Activated CD8-positive, alpha-beta memory T cell treated with anti-CD3 and anti-CD28 coated beads, Interleukin-2, amount 50 U/mL, for 24 hours (primary cell): Measurements from ENCODE around the gene CWC15.
"Not testable (repeated sequence)": the region's sequence is repeated elsewhere in the genome, so short reads cannot be mapped to it uniquely, and the experiment has no call there.

ENCODE experiments used
- DNase-seq: peaks from one replicate; pipeline ENCODE4 v3.0.0-alpha.2; 2020; ENCODE audit errors: extremely low read depth

CWC15 gene

DNA sequence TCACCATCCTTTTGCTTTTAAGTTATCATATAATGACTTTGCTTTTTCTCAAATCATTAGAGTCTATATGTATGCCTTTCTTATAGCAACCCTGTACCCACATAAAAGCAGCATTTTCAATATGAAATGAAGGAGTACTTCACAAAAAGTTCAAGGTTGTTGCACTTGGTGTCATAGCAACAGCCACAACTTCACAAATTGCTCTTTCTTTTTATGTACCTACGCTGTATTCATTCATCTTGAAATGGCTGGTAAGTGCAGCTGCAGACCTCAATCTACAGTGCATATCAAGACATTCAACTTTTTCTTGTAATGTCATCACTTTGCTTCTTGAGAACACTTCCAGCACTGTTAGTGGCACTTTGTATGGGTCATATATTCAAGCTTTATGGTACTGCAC is 18.6 kb downstream of the CWC15 start:
- no peak for DNase-seq

DNA sequence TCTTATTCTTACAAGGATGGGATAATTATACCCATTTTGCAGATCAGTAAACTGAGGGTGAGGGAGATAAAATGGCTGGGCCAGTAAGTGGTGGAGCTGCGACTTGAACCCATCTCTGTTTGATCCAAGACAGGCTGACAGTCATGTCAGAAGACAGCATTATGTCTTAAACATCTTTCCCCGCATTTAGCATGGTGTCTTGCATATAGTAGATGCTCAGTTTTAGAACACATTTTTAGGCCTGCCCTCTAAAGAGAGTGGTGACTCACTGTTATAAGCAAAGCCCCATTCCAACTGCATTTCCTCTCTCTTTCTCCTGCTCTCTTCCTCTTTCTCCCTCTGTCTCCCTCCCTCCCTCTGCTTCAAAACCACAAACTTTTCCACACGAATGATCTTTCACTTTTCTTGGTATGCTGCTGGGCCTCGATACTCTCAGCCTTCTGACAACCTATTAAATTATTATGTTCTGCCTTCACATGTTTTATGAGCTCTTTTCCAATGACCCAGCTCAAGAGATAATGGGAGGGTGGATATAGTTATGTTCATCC is 25.2 kb downstream of the CWC15 start:
- DNase-seq, result no peak

DNA sequence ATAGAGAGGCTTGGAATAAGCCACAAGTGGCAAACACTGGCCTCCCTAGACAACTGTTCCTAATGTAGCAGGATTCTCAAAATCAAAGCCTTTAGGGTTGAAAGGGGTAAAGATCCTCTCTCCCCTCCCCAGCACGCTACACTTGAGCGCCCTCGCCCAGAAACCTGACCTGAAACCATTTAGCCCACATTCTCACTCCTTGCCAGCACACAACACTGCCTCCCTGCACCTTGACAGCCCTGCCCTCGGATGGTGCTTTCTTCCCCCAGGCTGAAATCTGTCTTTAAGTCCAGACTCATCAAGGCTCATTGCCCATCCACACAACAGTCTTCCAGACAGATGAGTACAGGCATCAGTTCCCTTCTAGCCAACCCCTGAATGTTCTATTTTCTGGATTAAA is 26.5 kb downstream of the CWC15 start:
- no peak for DNase-seq

DNA sequence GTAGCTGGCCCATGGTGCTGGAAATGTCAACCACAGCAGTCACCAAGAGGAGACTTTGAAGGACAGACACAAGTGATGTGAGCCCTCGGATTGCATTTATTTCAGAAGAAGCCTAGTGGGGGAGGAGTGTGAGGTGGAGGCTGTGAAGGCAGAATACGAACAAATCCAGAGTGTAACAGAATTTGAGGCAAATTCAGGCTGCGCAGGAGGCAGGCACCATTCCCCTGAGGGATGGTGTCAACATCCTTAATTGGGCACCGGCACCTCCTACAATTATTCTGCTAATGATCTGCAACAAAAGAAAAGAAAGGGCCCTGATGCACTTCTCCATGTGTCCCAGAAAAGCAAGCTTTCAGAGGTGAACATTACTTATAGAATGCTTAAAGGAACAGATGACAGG is 32.2 kb downstream of the CWC15 start:
- DNase-seq, result no peak

DNA sequence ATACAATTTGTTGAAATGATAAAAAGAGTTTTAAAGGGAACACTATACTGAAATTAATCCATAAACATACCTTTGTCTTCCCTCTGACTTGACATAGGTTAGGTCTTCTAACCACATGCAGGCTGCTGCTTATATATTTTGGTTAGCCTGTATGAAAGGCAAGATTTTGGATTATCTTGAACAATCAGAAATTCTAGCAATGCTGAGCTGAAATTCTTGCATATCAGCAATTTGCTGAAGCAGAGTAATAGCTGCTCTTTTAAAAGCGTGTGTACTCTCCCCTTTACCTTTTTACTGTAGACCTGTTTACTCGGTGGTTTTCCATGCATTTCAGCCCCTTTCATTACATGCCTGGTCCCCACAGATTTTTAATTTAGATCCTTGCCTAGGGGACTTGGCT is 34.0 kb downstream of the CWC15 start:
- no peak for DNase-seq

DNA sequence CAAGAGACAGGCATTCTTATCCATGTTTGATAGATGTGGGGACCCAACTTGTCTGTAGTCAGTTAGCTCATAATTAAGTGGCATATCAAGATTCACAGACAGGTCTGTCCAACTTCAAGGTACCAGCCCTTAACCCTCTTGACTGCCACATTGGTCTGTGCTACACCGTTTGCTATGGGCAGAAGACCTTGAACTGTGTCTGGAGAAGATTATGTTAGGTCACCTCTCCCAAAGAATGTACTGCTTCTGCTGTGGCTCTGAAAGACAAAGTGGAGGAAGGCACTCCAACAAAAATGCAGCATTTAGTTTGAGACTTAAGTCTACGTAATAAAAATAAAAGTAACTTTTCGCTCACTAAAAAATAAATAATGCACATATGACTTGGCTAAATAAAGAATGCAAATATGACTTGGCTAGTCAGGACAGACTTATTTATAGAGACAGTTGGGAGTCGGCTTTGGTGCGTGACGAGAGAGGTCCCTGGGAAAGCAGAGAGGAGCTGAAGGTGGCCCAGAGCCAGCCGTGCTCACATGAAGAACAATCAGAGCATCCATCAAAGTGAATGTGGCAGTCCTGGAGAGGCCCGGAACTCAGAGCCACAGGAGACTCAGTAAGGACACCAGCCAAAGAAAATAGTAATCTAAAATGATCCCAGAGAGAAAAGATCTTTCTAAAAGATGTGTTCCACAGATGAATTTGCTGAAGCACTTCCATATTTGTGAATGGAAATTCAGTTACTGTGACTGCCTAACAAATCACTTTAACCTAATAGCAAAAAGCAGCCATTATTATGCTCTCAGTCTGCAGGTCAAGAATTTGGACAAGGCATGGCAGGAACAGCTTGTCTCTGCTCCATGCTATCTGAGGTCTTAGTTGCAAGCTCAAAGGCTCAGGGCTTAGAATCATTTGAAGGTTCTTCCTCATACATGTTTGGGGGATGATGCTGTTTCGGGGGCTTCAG is 35.0 kb downstream of the CWC15 start:
- DNase-seq, result no peak

DNA sequence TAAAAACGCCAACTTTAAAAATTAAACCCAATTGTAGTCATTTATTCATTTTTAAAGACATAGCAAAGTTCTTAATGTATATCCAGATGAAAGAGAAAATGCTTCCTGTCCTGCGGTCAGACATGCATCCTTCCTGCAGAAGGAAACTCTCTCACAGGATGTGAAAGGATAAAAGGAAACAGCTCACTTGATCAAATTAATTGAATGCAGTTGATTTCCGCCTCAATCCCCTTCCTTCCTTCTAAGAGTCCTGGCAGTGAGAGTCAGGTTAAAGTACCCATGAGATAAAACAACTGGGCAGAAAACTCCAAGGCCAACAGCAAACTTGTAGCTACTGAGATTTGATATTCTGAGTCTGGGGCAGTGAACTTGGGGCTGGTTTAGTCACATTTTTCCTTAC is 38.5 kb downstream of the CWC15 start:
- no peak for DNase-seq

DNA sequence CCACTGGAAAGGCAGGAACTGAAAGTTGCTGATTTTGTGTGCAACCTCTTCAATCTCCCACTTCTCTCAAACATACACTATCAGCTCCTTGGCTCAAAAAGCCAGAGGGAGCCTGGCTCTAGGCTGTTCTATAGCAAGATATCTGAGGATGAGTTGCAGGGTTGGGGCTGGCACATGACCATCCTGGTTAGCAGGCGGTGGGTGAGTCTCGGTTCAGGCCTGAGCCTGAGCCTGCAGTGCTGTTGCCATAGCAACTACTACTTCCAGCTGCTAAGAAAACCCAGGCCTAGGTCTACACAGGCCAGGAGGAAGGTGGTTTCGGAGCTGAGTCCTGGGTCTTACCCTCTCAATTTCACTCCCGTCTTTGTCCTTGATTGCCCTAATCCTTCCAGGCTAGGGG is 39.0 kb downstream of the CWC15 start:
- DNase-seq, result no peak

DNA sequence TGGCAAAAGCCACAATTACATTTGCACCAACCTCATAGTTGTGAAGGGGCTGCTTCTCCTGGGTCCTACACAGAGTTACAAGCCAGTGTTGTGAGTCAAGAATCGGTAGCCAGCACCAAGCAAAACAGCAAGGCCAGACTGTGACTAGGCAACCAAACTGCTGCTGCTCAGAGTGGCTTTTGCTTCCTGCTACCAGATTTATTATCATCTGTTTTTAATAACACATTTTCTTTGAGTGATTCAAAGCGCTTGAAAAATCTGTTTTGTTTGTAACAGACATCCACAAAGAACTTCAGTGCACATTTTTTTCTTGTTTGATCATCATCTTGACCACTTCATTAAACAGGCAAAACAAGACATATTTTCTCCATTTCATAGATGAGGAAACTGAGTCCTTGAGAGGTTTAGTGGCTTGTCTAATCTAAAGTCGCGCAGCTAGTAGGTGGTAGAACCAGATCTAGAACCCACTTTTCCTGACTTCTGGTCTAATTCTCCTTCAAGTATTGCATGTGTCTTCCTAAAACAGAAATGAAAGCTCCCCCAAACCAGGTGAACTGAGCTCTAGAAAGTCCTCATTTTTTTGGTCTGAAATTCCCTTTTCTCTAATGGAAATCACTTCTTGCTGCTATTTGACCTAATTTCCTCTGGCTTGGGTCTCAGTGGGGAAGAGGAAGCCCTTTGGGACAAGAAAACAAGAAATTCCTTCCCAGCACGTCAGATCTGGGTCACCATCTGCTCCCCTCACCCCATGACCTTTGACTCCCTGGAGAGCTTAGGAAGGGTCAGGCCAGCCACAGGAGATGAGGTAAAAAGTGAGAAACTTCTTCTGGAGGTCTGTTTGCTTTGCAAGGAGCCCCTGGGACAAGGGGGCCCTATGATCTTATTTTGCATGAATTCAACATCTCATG is 39.9 kb downstream of the CWC15 start:
- DNase-seq, result no peak

DNA sequence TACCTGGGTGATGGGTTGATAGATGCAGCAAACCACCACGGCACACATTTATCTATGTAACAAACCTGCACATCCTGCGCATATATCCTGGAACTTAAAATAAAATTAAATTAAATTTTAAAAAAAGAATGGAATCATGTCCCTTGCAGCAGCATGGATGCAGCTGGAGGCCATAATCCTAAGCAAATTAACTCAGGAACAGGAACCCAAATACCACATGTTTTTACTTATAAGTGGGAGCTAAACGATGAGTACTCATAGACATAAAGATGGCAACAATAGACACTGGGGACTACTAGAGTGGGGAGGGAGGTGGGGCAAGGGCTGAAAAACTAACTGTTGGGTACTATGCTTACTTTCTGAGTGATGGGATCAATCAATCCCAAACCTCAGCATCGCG is 40.9 kb downstream of the CWC15 start:
- no peak for DNase-seq

DNA sequence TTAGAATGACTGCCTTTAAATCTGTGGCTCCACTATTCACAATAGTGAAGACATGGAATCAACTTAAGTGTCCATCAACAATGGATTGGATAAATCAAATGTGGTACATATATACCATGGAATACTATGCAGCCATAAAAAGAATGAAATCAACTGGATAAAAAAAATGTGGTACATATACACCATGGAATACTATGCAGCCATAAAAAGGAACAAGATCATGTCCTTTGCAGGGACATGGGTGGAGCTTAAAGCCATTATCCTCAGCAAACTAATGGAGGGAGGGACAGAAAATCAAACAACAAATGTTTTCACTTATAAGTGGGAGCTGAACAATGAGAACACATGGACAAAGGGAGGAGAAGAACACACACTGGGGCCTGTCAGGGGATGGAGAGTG is 41.3 kb downstream of the CWC15 start:
- DNase-seq, result not testable (repeated sequence)

DNA sequence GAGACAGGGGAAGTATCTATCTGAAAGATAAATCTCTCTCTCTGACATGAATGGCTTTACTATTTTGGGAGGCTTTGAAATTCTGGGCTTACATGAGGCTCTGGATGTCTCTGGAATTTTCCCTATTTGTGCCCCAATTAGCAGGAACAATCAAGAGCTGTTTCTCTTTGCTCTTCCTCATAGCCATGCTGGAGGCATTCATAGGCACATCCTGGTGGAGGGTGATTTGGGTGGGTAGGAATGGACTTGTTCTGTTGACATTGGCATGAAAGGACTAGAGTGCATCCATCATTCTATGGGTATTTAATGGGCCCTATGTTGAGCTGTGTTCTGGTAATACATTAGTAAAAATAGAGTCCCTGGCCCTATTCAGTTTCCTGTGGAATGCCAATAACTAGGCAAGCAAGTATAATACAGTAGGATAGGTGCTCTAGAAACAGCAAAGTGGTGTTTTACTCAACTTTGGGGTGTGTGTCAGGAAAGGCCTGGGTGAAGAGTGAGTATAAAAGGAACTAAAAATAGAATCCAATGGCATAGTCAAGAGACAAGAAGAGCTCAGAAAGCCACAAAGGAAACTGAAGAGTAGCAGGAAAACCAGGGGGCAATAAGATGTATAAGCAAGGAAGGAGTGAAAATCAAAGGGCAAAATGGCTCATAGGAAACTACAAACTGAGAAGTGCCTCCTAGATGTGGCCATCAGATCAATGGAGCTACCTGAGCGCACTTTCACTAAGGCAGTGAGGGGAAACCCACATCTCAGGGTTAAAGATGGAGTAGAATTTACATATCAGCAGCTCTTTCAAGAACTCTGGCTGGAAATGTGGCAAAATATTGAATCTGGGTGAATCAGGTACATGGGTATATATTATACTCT is 45.0 kb downstream of the CWC15 start:
- DNase-seq, result no peak

DNA sequence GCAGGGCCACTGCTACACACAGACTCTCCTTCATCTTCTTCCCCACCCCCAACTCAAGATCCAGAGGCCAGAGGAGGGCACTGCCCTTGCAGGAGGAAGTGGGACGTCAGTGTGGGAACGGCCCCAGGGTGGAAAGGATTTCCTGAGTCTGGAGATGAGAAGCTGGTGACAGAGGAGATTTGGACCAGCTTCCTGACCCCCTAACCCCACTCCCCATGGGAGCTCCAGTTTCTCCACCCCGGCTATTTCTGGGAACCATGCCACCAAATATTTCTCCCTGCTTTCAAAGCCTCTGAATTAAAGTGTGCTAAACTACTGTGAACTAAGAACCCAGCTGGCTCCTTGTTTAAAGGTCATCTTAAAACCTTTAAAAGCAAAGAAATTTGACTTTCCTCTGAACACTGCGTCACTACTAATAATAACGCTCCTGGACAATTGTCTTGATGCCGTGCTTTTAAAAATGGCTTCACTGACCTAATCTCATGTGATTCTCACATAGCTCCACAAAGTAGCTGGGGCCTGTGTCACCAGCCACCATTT is 46.6 kb downstream of the CWC15 start:
- no peak for DNase-seq

DNA sequence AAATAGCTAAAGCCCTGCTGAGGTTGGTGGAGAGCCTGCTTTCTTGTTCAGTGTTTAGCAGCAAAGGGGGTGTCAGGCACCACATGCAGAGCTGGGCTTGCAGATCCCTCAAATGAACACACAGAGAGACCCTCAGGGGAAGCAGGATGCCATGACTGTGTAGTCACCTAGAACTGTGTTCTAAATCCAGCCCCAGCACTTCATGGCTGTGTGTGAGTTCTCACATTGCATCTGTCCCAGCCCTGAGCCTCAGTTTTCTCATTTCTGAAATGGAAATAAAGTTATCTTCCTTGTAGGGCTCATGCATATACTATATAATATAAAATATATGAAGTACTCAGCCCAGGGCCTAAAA is 47.1 kb downstream of the CWC15 start:
- no peak for DNase-seq

DNA sequence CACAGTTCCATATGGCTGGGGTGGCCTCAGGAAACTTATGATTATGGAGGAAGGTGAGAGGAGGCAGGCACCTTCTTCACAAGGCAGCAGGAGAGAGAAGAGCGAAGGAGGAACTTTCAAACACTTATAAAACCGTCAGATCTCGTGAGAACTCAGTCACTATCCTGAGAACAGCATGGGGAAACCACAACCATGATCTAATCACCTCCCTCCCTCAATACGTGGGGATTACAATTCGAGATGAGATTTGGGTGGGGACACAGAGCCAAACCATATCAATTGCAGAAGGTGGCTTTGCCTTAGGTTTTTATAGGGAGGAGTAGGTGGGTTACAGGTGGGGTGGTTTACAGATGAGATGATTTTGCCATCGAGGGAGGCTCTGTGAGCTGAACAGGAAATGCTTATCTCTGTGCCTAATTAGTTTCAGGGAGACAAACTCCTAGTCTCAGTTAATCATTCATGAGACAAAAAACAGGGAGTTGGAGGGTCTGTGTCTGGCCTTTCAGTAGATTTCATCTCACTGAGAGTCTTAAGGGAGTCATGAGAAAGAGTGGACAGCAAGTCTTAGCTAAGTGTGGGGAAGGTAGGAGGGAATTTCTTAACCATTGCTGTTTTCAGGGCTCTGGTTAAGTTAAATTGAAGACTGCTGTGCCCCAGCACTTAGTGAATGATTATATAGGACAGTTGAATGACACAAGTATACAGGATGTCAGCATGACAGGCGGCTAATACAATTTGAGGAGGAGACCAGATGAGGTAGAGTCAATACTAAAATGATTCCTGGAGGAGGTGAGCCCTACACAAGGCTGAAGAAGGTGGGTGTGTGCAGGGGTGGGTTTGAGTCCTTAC is 47.7 kb downstream of the CWC15 start:
- no peak for DNase-seq

DNA sequence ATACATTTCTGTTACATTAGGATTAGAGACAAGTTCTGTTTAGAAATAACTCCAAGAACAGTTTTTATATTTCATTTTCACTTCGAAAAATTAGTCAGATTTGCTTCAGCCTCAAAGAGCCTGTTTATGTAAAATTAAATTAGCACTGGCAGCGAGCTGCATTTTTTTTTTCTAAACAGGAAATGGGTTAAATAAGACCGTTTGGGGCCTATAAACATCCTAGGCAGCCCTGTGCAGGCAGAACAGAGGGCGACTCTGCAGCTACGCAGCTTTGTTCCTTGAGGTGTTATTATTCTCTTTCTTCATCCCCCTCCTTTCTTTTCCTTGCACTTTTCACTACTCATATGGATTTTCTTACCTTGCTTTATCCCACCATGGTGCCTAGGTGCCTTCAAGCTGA is 48.7 kb downstream of the CWC15 start:
- no peak for DNase-seq

DNA sequence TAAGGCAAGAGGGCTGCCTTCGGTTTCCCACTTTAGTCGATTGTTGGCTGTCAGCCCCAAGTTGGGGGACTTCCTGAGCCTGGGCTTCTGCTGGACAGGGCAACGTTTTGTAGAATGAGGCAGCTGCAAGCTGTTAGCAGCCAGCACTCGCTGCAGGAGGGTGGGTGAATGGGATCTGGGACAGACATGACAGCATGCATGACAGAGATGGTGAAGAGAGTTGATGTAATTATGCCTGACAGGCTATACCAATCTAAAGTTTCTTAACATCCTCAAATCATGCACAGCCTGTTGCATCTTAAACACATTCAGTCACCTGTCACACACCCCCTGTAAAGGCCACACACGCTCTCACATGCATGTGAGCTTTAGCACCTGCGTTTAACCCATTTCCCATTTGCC is 49.2 kb downstream of the CWC15 start:
- DNase-seq, result no peak

DNA sequence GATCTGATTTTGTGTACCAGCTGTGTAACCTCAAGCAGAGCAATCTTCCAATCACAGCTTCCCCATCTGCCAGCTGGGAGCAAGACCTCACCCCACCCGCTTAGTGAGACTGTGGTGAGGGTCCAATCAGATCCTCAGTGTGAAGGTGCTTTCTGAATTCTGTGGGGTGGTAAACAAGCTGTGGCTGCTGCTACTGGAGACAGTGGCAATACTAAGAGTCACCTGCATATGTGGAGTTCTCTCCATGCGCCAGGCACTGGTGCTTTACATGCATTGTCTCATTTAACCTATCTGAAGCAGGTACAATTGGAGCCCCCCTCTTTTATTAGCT is 50.4 kb downstream of the CWC15 start:
- no peak for DNase-seq

DNA sequence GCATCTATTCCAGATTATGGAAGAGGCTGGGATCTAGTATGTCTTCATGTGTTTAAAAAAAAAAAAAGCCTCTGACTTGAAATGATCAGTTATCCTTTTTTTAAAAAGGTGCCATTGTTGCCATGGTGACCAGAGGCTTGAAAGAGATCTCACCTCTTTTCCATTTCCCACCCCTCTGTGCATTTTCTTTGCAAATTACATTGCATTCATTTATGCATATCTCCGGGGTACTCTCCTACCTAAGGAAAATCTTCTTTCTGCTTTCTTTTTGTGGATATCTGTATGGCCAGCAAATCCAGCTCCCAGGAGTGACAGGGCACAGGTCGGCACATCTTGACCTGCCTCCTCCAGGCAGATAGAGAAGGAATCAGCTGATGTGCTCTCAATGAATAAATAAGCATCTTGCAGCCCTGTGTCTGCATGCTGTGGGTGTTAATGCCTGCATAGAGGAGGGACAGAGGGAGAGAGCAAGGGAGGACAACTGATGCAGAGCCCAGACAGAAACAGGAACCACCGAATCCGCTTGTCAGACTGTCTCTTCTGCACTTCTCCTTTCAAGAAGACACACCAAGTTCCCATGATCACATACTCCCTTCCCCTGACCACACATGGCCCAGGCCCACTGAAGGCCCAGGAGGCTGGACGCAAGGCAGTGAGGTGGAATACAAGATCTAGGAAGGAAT is 50.9 kb downstream of the CWC15 start:
- DNase-seq, result no peak

DNA sequence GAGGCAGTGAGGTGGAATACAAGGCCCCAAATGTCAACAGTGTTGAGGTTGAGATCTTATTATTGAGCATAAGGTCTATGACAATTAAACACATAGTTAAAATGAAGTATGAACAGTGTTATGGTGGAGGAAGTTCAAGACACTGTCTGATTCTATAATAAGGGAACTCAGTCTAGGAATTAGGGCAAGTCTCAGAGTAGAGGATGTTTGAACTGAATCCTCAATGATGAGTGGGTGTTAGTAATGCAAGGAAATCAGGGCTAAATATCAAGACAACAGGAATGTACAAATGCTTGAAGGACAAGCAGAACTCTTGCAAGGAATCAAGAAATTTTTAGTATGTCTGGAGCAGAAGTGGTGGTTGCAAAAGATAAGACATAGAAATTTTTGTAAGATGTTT is 53.0 kb downstream of the CWC15 start:
- no peak for DNase-seq
